ENCODE measurements around the gene ARHGAP11B.
"Not testable (repeated sequence)": the region's sequence is repeated elsewhere in the genome, so short reads cannot be mapped to it uniquely, and the experiment has no call there.

Gene ARHGAP11B

DNA sequence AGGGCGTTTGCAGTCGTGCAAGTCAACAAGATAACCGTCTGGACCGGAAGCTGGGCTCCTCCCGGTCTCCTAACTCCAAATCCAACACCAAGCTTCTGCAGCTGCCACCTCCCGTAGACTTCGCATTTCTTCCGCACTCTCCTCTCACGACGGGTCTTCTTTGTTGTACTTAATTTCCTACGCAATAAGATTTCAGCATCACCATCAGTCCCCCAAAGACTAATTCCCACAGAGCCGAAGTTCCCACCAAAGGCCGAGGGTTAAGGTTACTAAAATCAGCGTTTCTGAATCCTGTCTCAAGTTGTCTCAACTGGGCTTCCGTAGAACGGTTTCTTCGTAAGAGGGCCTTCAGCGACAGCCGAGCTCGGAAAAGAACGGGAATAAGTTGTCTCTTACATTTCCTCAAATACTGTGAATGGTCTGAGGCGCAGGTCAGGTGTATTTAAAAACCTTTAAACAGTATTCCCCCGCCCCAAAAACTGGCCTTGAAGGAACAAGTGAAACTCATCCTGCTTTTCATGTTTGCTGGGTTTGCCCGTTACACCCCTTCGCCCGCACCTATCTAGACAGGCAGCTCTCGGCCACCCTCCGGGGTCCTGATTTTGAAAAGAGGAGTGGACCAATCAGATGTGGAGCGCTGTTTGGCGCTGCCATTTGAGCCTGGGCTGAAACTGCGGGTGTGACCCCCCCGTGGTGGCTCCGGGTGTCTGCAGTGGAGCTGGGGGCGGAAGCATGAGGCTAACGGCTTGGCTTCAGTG, at the start of gene ARHGAP11B:
Gene ARHGAP11B (plus strand): TSS at position 693 of the 758 bp plus-strand sequence.
- not testable (repeated sequence) for DNase-seq

DNA sequence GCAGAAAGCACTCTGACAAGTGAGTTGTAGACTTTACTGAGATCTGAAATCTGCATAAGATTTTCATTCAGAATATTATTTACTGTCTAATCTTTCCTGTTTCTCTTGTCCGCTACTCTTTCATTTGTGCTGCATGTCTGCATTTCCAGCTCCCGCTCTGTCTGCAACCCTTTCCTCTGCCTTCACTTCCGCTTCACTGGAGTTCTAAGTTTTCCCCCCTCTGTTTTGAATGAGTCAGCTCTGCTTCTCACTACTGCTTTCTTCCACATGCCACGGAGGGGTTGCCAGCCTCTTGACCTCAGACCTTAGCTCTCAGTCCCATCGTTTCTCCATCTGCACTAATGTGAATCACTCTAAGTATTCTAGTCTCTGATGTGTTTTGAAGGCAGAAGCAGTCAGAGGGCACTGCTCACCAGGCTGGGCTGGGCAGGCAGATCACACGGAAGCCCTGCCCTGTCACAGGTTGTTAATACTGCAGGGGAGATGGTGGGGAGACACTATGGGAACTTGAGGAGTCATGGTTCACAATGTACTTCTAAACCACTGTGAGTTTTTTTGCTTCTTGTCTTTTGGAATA, 46.4 kb upstream of the ARHGAP11B start:
- DNase-seq: not testable (repeated sequence)

DNA sequence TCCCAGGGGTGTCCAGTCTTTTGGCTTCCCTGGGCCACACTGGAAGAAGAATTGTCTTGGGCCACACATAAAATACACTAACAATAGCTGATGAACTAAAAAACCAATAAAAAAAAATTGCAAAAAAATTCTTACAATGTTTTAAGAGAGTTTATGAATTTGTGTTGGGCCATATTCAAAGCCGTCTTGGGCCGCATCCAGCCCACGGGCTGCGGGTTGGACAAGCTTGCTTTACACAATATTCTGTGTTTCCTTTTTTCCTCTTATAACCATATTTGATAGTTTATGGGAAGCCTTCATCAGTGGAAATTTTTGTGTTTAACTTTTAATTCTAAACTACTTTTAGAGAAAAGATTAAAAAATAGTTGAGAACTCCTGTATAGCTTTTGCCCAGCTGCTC, 45.2 kb upstream of the ARHGAP11B start:
- not testable (repeated sequence) for DNase-seq

DNA sequence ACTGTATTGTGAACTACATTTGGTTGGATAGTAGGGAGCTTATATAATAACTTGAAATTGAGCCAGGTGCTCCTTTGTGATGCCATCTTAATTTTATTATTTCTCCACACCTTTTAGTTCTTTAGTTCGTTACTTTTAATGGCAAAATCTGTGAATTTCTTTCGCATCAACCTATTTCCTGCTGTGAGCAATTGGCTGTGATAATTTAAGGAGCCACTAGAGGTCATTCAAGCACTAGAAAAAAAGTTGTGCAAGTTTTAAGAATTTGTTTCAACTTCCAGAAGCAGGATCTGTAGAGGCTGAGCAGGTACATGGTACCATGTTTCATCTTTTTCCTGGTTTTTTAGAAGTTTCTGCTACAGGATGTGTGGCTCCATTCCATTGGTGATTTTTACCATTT, 27.0 kb upstream of the ARHGAP11B start:
- not testable (repeated sequence) for DNase-seq

DNA sequence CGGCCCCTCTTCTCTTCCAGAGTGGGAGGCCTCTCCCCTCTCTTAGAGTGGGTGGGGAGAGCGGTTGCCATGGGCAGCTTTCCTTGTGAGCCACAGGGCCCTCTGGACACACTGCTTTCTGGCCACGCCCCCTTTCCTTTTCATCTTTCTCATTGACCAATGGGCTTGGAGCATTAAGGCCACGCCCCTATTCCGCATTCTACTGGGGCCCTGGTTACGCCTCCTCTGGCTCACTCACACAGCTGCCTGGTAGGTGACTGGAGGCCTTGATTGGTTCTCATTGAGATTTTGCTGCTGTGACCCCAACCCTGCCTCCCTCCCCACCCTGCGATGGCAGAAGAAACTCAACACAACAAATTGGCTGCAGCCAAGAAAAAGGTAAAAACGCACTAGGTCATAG, 22.1 kb upstream of the ARHGAP11B start, which contains the start of gene GOLGA8H:
Gene GOLGA8H (plus strand): TSS at position 233 of the 400 bp plus-strand sequence. CDS start 98 bp downstream, at position 331.
- not testable (repeated sequence) for DNase-seq

DNA sequence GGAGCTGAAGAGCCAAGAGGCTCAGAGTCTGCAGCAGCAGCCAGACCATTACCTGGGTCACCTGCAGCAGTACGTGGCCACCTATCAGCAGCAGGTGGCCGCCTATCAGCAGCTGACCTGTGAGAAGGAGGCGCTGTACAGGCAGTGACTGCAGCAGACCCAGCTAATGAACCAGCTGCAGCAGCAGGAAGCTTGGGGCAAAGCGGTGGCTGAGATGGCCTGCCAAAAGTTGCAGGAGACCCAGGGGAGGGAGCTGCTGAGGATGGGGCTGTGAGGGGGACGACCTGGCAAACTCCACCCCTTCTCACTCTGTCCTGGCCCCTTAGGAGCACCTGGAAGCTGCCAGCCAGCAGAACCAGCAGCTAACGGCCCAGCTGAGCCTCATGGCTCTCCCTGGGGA, 13.7 kb upstream of the ARHGAP11B start:
- not testable (repeated sequence) for DNase-seq

DNA sequence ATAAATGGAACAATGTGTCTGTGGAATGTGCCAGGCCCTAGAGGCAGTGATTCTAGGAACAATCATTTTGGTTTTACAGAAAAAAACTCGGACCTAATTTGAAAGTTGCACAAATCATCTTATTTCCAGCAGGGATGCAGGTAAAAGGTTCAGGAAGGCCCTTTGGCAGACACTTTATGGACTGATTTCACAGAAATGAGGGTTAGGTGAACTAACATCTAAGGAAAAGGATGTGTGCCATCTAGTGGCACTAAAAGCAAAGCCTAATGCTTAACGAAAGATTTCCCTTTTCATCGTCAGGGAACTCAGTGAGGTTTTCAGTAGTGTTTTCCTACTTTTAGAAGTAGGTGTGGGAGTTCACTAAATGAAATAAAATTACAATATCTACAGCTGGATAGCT, 4.6 kb upstream of the ARHGAP11B start:
- not testable (repeated sequence) for DNase-seq

DNA sequence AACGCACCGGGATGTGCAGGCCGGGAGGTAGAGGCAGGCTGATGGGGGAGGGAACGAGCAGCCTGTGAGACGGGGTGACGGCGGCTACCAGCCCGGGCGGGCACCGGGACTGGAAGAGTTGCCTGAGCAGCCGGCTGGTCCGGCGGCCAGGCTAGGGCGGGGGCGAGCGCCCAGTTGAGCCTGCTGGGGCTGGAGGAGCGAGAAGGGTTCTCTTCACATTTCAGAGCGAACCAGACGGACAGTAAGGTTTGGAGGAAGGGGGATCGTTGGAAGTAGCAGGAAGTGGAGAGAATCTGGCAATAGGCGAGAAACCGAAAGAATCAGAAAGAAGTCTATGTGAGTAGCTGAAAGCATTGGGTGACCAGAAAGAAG, 252 bp downstream of the ARHGAP11B start:
- DNase-seq: not testable (repeated sequence)

DNA sequence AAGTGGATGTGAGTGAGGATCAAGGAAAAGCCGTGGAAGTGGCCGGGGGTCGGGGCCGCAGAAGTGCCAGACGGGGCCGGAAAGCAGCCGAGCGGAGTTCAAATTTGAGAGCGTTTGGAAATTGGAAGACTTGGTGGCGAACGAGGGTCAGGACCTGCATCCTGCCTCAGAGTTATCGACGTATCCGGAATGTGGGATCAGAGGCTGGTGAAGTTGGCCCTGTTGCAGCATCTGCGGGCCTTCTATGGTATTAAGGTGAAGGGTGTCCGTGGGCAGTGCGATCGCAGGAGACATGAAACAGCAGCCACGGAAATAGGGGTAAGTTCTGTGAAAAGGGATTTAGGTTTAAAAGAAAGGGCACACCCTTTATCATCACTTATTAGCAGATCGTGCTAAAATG, 704 bp downstream of the ARHGAP11B start:
- DNase-seq: not testable (repeated sequence)

DNA sequence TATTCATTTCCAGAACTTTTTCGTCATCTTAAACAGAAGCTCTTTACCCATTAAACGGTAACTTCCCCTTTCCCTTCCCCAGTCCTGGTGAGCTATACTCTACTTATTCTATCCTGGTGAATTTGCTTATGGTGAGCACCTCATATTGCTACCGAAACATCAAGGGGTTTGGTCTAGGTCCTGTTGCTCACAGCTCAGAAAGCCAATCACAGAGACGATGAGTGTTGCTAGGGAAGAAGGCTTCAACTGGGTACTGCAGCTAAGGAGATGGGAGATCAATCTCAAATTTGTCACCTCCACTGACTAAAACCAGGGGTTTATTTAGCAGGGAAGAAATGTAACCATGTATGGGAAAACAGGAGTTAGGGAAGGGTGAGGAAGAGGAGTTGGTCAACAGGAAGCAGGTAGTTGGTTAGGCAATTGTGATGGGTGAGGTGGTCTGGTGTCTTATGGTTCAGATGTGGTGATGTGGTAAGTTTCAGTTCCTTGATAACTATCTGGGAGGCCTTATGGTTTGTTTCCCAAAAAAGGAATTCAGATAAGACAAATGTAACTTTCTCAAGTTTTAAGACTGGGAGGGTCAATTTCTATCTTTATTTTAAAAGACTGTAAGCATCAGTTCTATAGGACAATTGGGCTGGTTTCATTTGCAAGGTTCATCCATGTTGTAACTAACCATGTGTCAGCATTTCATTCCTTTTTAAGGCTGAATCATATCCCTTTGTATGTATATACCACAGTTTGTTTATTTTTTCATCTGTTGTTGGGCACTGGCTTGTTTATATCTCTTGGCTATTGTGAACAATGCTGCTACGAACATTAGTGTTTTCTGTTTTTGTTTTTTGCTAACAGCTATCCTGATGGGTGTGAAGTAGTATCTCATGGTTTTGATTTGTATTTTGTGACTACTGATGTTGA, 24.3 kb downstream of the ARHGAP11B start:
- DNase-seq: no peak

DNA sequence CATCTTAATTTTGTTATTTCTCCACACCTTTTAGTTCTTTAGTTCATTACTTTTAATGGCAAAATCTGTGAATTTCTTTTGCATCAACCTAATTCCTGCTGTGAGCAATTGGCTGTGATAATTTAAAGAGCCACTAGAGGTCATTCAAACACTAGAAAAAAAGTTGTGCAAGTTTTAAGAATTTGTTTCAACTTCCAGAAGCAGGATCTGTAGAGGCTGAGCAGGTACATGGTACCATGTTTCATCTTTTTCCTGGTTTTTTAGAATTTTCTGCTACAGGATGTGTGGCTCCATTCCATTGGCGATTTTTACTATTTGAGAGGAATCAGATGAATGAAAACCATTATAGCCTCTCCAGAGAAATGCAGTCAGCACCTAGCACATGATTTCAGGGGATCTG, 35.2 kb downstream of the ARHGAP11B start:
- DNase-seq: not testable (repeated sequence)

DNA sequence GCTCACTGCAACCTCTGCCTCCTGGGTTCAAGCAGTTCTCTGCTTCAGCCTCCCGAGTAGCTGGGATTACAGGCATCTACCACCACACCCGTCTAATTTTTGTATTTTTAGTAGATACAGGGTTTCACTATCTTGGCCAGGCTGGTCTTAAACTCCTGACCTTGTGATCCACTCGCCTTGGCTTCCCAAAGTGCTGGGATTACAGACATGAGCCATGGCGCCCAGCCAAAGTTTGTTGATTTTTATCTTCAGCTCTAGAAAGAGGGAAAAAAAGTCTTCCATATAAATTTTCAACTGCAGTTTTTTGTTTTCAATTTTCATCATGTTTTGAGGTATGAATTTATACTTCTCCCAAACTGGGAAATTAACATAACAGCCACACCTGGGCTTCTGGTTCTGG, 43.7 kb downstream of the ARHGAP11B start:
- DNase-seq: not testable (repeated sequence)

DNA sequence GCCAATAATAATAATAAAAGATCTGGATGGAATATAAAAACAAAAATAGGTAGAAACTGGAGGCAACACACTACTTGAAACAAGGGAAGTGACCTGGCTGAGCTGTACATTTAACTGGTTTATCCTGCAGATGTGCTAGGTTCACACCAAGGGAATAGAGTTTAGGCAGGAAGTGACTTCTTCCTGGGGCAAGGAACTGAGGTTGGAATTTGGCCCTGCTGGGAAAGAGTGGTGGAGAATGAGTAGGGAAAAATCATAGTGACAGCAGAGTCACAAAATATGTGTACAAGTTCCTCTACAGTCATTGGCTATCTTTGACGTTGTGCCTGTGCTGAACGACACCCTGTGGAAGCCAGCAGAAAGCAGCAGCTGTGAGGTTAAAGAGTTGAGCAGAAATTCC, 44.1 kb downstream of the ARHGAP11B start:
- DNase-seq: no peak

DNA sequence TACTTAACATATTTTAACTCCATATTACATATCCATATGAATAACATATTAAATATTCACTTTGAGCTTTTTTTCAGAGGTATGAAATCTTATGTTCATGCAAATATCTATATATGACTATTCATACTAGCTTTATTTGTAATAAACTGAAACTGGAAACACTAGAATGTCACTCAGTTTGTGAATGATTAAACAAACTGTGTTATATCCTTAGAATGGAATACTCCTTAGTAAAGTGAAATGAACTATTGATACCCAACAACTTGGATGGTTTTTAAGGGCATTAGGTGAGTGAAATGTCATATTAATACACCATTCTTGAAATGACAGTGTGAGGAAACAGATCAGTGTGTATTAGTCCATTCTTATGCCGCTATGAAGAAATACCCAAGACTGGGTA, 45.4 kb downstream of the ARHGAP11B start:
- no peak for DNase-seq

DNA sequence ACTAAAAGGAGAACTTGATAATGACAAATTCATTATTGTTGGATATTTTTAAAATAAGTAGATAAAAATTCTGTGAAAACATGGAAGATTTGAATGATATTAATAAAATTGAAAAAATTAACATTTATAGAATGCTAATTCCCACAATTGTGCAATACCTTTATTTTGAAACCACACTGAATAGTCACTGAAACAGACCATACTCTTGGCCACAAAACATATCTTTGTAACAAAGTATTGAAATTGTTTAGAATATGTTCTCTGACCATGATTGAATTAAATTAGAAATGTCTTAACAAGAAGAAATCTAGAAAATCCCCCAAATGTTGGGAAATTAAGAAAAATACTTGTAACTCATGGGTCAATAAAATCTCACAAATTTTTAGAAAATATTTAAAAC, 49.2 kb downstream of the ARHGAP11B start:
- no peak for DNase-seq

DNA sequence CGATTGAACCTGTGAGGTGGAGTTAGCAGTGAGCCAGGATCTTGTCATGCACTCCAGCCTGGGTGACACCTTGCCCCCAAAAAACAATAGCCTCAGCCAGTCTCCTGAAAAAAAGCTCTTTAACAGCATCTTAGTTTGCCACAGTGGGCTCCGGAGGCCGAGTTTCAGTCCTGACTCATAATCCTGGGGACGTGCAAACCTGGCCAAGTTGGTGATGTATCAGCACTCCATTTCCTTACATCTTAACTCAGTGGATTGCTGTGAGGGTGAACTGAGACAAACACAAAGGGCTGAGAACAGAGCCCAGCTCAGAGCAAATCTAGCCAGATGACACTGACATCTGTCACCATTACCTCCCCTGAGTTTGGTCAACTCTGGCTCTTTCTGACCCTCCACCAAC, 50.0 kb downstream of the ARHGAP11B start:
- DNase-seq: not testable (repeated sequence)

DNA sequence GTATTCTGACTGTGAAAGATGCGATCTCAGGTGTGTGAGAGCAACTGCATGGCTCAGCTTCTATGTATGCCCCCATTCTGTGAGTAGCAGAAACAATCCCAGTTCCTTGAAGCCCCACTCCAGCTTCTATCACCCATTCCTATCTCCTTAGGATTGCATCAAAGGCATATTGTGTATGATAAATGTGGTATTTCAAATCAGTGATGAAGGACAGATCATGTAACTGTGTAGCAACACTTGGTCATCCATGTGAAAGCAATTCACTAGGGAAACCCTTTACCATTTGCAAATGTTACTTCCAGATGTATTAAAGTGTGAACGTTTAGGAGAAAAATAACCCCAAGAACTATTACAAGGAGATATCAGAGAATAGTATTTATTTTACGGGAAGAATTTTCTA, 55.1 kb downstream of the ARHGAP11B start:
- DNase-seq: not testable (repeated sequence)

DNA sequence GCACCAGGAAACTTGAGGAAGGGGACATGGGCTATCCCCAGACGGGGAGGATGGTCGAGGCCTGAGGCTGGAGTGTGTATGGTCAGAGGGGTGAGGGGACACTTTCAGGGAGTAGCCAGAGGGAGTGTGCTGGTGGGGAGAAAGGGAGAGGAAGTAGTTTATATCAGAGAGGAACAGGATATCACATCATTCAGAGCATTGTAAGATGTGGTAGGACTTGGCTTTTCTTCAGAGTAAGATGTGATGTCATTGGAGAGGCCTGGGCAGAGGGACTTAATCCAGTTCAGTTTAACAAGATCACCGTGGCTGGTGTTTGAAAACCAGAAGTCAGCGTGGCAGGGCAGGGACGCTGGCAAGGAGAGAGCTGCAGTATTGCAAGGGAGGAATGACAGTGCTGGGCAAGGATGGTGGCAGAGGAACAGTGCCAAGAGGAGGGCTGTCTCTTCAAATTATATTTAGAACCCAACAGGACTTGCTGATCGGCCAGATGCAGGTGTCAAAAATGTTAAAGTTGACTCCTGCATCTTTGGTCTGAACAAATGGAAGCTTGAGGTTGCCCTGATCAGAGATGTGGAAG, 59.9 kb downstream of the ARHGAP11B start:
- not testable (repeated sequence) for DNase-seq

DNA sequence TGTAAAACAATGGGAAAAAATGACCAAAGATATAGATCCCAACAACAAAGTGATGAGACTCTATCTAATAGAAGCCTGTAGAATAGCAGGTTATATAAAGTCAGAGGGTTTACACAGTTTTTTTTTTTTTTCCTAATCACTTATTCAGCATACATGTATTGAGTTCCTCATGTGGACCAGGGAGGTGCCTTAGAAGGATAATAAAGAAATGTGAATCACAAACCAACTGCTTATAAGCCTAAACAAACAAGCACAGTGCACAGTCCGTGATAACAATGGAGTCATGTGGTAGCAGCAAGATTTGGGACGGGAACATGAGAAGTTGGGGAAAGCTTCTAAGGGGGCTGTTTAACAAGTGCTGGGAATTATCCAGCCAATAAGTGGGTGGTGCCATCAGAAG, 60.7 kb downstream of the ARHGAP11B start:
- DNase-seq: not testable (repeated sequence)

Measured in DMS153 (cell line).